WTC11 (cell line): ENCODE data around the gene BPI.

Experiments
- ARID4B ChIP-seq: sonication (generic); formaldehyde crosslinking; IDR thresholded peaks from 2 replicates; pipeline ENCODE4 v1.8.0; 2023; ENCODE audit warnings: missing genetic modification reagents, mild to moderate bottlenecking, borderline replicate concordance
- ATF2 ChIP-seq: sonication (generic); formaldehyde crosslinking; IDR thresholded peaks from 2 replicates; pipeline ENCODE4 v1.8.1; 2022; ENCODE audit warnings: low read depth, missing genetic modification reagents, borderline replicate concordance
- ATF3 ChIP-seq: sonication (generic); formaldehyde crosslinking; conservative IDR thresholded peaks from 2 replicates; pipeline ENCODE4 v1.8.1; 2022; ENCODE audit warnings: mild to moderate bottlenecking, missing genetic modification reagents
- CTCF ChIP-seq: fragments of 200-600 bp; IDR thresholded peaks from 2 replicates; pipeline ENCODE4 v1.8.0; 2022; ENCODE audit warnings: antibody characterized with exemption
- E2F1 ChIP-seq: sonication (generic); formaldehyde crosslinking; IDR thresholded peaks from 2 replicates; pipeline ENCODE4 v1.8.0; 2022; ENCODE audit warnings: mild to moderate bottlenecking, missing genetic modification reagents
- ETV6 ChIP-seq: sonication (generic); formaldehyde crosslinking; IDR thresholded peaks from 2 replicates; pipeline ENCODE4 v1.8.1; 2022; ENCODE audit warnings: mild to moderate bottlenecking, missing genetic modification reagents
- GTF2I ChIP-seq: fragments of 250-450 bp; sonication (Bioruptor Pico); conservative IDR thresholded peaks from 2 replicates; pipeline ENCODE4 v1.4.0; 2021; ENCODE audit warnings: mild to moderate bottlenecking
- HMGXB4 ChIP-seq: sonication (generic); formaldehyde crosslinking; IDR thresholded peaks from 2 replicates; pipeline ENCODE4 v1.8.1; 2023; ENCODE audit warnings: mild to moderate bottlenecking, moderate library complexity, missing genetic modification reagents
- NFYB ChIP-seq: sonication (generic); formaldehyde crosslinking; conservative IDR thresholded peaks from 2 replicates; pipeline ENCODE4 v1.8.0; 2022; ENCODE audit warnings: low read depth, missing genetic modification reagents
- NR2C2 ChIP-seq: sonication (generic); formaldehyde crosslinking; IDR thresholded peaks from 2 replicates; pipeline ENCODE4 v1.8.0; 2022; ENCODE audit warnings: mild to moderate bottlenecking, missing genetic modification reagents
- PRDM15 ChIP-seq: sonication (generic); formaldehyde crosslinking; IDR thresholded peaks from 2 replicates; pipeline ENCODE4 v1.8.0; 2022; ENCODE audit warnings: missing genetic modification reagents
- RELA ChIP-seq: sonication (generic); formaldehyde crosslinking; IDR thresholded peaks from 2 replicates; pipeline ENCODE4 v1.8.1; 2022; ENCODE audit warnings: missing genetic modification reagents, mild to moderate bottlenecking, borderline replicate concordance

GRCh38 chr20:38320221-38320620 is 16.3 kb downstream of the BPI start:
- TF ChIP-seq NFYB = no peak
- TF ChIP-seq GTF2I = no peak
- no peak for TF ChIP-seq CTCF
- TF ChIP-seq ATF2 (CRISPR knock-in tag) = no peak
- TF ChIP-seq ETV6 = no peak
- no peak for TF ChIP-seq PRDM15 (CRISPR knock-in tag)
- no peak for TF ChIP-seq NR2C2 (CRISPR knock-in tag)
- TF ChIP-seq HMGXB4 = no peak
- no peak for TF ChIP-seq ATF3 (CRISPR knock-in tag)
- no peak for TF ChIP-seq E2F1
- no peak for TF ChIP-seq ARID4B (CRISPR knock-in tag)
- TF ChIP-seq RELA = no peak
